ENCODE measurements around the gene CYRIA.
A peak's percentile ranks its signal among the peaks of the same experiment; 100 is the strongest.

Gene CYRIA

DNA sequence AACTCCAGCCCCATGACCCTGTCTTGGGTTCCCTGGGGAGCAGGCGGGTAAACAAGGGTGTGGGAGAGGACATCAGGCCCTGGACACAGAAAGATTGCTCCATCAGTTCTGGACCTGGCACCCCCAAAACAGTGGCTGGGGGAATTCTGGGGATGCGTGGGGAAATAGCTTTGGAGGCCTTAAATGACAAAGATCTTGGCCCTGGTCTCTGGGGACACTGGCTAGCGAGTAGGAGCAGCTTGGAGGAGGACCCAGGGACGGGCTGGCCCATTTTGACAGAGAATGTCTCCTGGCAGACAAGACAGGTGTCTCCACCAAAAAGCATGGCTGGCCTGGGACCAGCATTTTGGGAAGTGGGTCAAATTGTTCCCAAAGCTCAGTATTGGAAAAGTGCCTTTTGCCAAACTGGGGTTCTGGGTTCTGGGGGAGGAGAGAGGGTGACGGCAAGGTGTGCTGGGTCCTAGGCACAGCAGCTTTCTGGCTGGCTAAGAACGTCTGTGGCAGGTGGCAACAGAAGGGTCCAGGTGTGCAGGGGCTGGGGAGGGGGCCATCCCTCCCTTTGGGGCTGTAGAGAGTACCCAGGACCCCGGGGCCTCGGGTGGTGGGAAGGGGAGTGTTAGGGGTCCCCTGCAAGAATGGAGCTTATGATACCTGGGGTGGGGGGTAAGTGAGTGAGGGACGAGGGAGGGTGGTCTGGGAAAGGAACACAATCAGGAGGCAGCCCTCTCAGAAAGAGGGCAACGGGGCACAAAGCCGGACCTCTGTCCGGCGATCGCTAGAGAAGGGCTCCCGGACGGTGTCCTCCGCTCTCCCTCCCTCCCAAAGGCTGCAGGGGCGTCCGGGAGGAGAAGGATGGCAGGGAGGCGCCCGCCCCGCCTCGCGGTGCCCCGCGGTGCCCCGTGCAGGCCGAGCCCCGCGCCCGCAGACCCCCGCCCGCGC, 556 bp downstream of the CYRIA start:
- TF ChIP-seq, protein P1, sequence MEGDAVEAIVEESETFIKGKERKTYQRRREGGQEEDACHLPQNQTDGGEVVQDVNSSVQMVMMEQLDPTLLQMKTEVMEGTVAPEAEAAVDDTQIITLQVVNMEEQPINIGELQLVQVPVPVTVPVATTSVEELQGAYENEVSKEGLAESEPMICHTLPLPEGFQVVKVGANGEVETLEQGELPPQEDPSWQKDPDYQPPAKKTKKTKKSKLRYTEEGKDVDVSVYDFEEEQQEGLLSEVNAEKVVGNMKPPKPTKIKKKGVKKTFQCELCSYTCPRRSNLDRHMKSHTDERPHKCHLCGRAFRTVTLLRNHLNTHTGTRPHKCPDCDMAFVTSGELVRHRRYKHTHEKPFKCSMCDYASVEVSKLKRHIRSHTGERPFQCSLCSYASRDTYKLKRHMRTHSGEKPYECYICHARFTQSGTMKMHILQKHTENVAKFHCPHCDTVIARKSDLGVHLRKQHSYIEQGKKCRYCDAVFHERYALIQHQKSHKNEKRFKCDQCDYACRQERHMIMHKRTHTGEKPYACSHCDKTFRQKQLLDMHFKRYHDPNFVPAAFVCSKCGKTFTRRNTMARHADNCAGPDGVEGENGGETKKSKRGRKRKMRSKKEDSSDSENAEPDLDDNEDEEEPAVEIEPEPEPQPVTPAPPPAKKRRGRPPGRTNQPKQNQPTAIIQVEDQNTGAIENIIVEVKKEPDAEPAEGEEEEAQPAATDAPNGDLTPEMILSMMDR (IDR thresholded peaks at IDR 0.05; ENCODE audit: low read depth, low read length): no peak
- peak overlapping the region; percentile 76 for H3K4me3 ChIP-seq (ENCODE audit: low read depth, low read length)
- in situ Hi-C loops (cut with HindIII; ENCODE audit: low sequenced_read_pairs): no loop called here
- no peak for DNase-seq (ENCODE audit: low read depth, low spot score)

DNA sequence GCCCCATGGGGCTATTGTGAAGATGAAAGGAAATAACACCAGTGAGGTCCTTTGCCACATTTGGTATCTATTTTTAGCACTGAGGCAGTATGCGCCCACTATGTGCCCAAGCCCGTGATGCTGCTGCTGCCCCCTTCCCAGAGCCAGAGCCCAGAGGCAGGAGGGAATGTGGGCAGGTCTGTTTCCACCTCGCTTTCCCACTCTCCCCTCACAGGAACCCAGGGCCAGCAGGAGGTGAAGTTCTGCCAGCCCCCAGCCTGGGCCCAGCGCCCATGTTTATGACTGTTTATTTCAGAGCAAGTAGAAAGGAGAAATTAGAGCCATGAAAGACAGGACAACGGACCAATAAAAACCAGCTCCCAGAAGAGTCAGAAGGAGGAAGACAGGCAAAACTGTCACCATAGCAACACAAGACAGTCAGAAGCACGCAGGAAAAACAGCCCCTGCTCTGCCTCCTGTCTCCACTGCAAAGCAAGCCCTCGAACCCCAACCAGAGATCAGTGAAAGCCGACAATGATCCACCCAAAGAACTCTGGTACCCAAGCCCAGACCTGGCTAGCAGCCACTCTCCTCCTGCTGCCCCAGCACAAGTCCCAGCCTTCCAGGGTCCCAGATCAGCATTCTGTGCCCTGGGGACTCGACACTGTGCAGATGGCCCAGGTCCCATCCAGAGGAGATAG, 1.4 kb downstream of the CYRIA start:
- H3K4me3 ChIP-seq (ENCODE audit: low read depth, low read length): peak overlapping the region; percentile 76
- TF ChIP-seq, protein P1 (IDR thresholded peaks at IDR 0.05; ENCODE audit: low read depth, low read length): no peak
- in situ Hi-C loops (cut with HindIII; ENCODE audit: low sequenced_read_pairs): no loop called here
- DNase-seq (ENCODE audit: low read depth, low spot score): peak; percentile 93

DNA sequence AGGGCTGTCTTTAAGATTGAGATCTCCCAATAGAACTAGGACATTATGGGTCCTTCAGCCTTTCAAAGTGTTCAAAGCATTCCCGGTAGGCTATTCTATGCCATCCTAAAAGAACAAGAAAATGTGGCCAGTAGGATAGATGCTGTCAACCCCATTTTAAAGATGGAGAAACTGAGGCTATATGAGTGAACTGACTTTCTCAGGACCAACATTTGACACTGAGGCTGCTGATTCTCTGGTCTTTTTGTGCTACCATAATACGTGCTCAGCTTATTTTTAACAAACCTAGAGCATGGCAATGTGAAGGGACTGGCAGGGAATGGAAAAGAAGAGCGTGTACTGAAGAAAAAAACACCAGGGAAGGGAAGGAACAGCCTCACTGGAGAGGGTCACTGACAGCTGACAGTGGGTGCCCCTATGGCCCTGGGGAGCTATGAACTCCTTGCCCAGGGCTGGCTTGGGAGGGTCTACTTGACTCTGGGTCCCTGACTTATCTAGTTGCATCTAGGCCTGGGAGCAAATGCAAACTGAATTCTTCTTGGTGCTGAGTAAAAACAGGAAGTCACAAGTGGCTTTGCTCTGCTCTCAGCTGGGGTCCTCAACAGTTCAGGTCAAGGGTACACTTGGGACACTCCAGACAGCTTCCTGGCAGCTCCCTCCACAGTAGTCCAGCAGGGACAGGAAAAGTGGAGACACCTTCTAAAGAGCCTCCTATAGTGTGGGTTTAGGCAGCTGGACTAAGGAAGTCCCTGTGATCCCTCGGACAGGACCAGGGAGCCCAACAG, 2.3 kb downstream of the CYRIA start:
- TF ChIP-seq, protein P1 (IDR thresholded peaks at IDR 0.05; ENCODE audit: low read depth, low read length): no peak
- in situ Hi-C loops (cut with HindIII; ENCODE audit: low sequenced_read_pairs): no loop called here
- H3K4me3 ChIP-seq (ENCODE audit: low read depth, low read length): no peak overlapping the region
- DNase-seq (ENCODE audit: low read depth, low spot score): no peak

DNA sequence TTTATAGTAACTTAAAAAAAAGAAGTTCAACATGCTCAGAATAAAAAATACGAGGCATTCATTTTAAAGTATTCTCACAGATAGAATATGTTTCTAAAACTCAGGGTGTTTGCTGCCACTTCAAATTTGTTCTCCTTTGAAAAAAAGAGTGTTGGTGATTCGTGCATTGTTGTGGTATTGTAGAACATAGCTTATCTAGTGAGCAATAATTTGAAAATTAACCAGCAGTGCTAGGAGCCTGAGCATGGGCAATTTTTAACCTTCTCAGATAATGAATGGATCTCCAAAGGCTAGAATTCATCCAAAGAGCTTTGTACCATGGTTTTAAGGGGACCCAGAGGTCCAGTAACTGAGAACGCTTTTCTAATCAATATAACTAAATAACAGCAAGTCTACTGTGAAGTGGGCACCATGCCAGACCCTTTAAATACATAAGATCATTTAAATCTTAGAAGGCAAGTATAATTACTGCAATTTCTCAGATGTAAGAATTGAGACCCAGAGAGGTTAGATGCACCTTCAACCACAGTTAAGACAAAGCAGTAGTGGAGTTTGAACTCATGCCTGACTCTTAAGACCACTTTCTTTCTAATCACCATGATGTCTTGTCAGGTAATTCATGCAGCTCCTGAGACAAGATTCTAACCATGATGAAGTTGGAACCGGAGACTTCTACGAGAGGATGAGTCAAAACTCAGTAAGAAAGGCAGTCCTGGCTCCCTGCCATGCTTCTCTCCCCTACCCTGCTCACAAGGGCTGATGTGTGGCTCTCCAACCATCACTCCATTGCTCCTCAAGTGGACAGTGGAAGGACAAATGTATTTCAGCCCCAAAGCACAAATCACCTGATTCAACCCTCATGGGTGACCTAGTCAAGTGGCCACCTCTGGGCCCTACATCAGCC, 3.4 kb downstream of the CYRIA start:
- in situ Hi-C loops (cut with HindIII; ENCODE audit: low sequenced_read_pairs): no loop called here
- peak; percentile 78 for DNase-seq (ENCODE audit: low read depth, low spot score)
- TF ChIP-seq, protein P1 (IDR thresholded peaks at IDR 0.05; ENCODE audit: low read depth, low read length): no peak
- H3K4me3 ChIP-seq (ENCODE audit: low read depth, low read length): no peak overlapping the region

DNA sequence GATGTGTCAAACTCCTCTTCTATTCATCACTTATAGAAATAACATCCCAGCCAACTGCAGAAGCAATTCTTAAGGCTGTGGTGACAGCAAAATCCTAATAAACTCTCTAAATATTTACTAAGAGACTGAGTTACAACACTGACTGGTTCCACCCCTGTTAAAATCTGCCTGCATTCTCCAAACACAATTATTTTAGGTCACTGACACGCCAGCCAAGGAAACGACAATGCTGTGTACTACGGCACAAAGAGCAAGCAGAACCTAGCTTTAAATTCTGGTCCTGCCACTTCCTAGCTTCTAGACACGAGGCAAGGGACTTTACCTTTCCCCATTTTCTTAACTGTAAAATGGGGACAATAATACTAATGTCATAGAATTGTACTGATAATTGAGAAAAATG, 4.1 kb downstream of the CYRIA start:
- no peak for DNase-seq (ENCODE audit: low read depth, low spot score)
- H3K4me3 ChIP-seq (ENCODE audit: low read depth, low read length): no peak overlapping the region
- in situ Hi-C loops (cut with HindIII; ENCODE audit: low sequenced_read_pairs): no loop called here
- TF ChIP-seq, protein P1 (IDR thresholded peaks at IDR 0.05; ENCODE audit: low read depth, low read length): no peak
